AG04450 (cell line): Measurements from ENCODE around the gene ABCD1. TPM values are rescaled to one million over a fixed set of nuclear protein-coding genes. Genes with fewer than 3 reads are reported as not detected.

ENCODE experiments used
- CTCF ChIA-PET: fragments of 300-600, 350-600 bp; formaldehyde crosslinking; extraction: SDS; loops from one replicate; lab custom pipeline; 2022; ENCODE audit warnings: antibody characterized with exemption, inconsistent platforms; lab: Charles Lee
- POLR2A ChIA-PET: fragments of 350-600 bp; formaldehyde crosslinking; extraction: SDS; loops from one replicate; lab custom pipeline; 2021; ENCODE audit warnings: antibody characterized with exemption, inconsistent platforms; lab: Yijun Ruan, JAX
- DNase-seq: peaks from one replicate; pipeline ENCODE4 v3.0.0-alpha.2; 2011; ENCODE audit warnings: low read depth, low spot score
- H3K27ac ChIP-seq: one replicate; pipeline ENCODE4 v1.5.1; 2012; ENCODE audit warnings: low read depth, low read length, control low read depth
- H3K27me3 ChIP-seq: one replicate; pipeline ENCODE4 v1.6.0; 2012; ENCODE audit warnings: low read length; ENCODE audit not compliant: control insufficient read depth, insufficient read depth
- H3K4me3 ChIP-seq: 2 replicates; pipeline ENCODE4 v1.5.1; 2011; ENCODE audit warnings: mild to moderate bottlenecking, low read depth, low read length, control low read depth
- H3K9me3 ChIP-seq: 2 replicates; pipeline ENCODE4 v1.5.1; 2012; ENCODE audit warnings: low read length; ENCODE audit not compliant: control insufficient read depth, insufficient read depth
- polyA plus RNA-seq: library from polyadenylated mRNA; depleted of rRNA; stranded (reverse); fragments of >200 nt; gene quantifications from 2 replicates; pipeline ENCODE4 v1.2.3, GENCODE V29; 2011
- TF ChIP-seq, protein P1 (sequence below): IDR thresholded peaks from 2 replicates; pipeline ENCODE4 v1.5.1; 2011; ENCODE audit warnings: low read depth, low read length, control low read depth, inconsistent platforms

The ABCD1 gene
- polyA plus RNA-seq, 1 experiment = 4.2 TPM

DNA sequence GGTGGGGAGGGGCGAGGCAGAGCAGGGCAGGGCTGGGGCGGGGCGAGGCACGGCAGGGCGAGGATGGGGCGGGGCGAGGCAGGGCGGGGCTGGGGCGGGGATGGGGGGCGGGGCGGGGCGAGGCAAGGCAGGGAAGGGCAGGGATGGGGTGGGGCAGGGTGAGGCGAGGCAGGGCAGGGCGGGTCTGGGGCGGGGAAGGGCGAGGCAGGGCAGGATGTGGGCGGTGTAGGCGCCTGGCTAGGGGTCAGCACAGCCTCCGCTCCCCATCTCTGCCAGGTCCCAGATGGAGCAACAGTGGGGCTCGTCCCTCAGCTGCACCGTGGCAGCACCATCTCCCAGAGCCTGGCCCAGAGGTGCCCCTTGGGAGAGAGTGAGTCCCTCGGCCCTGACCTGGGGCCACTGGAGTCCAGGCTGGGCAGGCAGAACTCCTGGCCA lies 52.0 kb downstream of the ABCD1 start:
- Histone ChIP-seq H3K9me3 (no peaks in the 10 kb centered on the region), H3K4me3 (no peak overlapping the region), H3K27ac (no peak overlapping the region), H3K27me3 (no peaks in the 10 kb centered on the region)
- POLR2A ChIA-PET = no interaction called here
- TF ChIP-seq, protein P1, sequence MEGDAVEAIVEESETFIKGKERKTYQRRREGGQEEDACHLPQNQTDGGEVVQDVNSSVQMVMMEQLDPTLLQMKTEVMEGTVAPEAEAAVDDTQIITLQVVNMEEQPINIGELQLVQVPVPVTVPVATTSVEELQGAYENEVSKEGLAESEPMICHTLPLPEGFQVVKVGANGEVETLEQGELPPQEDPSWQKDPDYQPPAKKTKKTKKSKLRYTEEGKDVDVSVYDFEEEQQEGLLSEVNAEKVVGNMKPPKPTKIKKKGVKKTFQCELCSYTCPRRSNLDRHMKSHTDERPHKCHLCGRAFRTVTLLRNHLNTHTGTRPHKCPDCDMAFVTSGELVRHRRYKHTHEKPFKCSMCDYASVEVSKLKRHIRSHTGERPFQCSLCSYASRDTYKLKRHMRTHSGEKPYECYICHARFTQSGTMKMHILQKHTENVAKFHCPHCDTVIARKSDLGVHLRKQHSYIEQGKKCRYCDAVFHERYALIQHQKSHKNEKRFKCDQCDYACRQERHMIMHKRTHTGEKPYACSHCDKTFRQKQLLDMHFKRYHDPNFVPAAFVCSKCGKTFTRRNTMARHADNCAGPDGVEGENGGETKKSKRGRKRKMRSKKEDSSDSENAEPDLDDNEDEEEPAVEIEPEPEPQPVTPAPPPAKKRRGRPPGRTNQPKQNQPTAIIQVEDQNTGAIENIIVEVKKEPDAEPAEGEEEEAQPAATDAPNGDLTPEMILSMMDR = no peak
- CTCF ChIA-PET = no interaction called here
- no peak for DNase-seq

DNA sequence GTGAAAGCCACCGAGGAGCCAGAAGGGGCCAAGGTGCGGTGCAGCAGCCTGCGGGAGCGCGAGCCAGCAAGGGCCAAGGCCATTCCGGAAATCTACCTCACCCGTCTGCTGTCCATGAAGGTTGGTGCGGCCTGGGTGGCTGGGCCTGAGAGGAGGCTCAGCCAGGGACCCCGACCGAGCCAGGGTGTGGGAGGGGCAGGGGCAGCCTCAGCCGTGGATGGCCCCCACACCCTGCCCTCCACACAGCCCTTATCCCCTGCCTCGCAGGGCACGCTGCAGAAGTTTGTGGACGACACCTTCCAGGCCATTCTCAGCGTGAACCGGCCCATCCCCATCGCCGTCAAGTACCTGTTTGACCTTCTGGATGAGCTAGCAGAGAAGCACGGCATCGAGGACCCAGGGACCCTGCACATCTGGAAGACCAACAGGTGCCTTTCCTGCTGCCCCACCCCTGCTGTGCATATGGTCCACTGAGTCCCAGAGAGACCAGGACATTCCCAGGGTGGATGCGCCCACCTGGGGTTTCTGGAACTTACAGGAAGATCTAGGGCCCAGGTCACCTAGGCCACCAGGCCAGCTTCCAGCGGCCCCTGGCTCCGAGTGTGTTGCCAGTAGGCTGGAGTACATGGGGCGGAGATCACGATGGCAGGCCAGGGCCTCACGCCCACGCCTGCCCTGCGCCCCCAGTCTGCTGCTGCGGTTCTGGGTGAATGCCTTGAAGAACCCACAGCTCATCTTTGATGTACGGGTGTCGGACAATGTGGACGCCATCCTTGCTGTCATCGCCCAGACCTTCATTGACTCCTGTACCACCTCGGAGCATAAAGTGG lies 52.8 kb downstream of the ABCD1 start:
- no peak overlapping the region for H3K27ac ChIP-seq
- no peaks in the 10 kb centered on the region for H3K27me3 ChIP-seq
- ChIA-PET POLR2A (no interaction called here), CTCF (no interaction called here)
- no peaks in the 10 kb centered on the region for H3K9me3 ChIP-seq
- no peak for DNase-seq
- no peak overlapping the region for H3K4me3 ChIP-seq
- TF ChIP-seq, protein P1 = no peak

DNA sequence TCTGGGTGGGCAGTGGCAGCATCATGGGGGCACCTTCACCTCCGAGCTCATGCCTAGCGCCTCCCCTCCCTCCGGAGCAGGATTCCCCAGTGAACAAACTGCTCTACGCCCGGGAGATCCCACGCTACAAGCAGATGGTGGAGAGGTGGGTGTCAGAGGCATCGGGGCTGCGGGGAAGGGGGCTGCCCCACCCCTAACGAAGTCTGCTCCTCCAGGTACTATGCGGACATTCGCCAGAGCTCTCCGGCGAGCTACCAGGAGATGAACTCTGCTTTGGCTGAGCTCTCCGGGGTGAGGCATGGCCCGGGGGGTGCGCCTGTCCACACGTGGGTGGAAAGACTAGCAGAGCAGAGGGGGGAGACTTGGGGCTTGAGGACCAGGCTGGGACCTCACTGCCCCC lies 53.5 kb downstream of the ABCD1 start:
- Histone ChIP-seq H3K27ac (no peak overlapping the region), H3K27me3 (no peaks in the 10 kb centered on the region), H3K4me3 (no peak overlapping the region), H3K9me3 (no peaks in the 10 kb centered on the region)
- DNase-seq = no peak
- POLR2A ChIA-PET = no interaction called here
- TF ChIP-seq, protein P1 = no peak
- CTCF ChIA-PET = no interaction called here

DNA sequence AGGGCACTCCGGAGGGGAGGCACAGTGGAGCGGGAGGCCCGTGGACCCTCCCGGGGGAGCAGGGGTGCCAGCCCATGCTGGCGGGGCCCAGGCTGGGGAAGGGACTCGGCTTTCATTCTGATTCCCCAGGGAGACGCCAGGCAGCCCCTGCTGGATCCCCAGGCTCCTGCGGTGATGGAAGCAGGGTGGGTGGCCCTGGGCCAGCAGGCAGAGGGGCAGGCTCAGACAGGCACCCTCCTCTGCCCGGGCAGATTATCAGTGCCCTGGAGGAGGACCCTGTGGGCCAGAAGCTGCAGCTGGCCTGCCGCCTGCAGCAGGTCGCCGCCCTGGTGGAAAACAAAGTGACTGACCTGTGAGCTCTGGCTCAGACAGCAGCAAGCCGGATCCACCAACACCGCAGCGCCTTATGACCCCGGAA lies 54.0 kb downstream of the ABCD1 start:
- Histone ChIP-seq H3K27me3 (no peaks in the 10 kb centered on the region), H3K4me3 (no peak overlapping the region), H3K9me3 (no peaks in the 10 kb centered on the region), H3K27ac (no peak overlapping the region)
- DNase-seq = no peak
- TF ChIP-seq, protein P1 = no peak
- ChIA-PET CTCF (no interaction called here), POLR2A (no interaction called here)

DNA sequence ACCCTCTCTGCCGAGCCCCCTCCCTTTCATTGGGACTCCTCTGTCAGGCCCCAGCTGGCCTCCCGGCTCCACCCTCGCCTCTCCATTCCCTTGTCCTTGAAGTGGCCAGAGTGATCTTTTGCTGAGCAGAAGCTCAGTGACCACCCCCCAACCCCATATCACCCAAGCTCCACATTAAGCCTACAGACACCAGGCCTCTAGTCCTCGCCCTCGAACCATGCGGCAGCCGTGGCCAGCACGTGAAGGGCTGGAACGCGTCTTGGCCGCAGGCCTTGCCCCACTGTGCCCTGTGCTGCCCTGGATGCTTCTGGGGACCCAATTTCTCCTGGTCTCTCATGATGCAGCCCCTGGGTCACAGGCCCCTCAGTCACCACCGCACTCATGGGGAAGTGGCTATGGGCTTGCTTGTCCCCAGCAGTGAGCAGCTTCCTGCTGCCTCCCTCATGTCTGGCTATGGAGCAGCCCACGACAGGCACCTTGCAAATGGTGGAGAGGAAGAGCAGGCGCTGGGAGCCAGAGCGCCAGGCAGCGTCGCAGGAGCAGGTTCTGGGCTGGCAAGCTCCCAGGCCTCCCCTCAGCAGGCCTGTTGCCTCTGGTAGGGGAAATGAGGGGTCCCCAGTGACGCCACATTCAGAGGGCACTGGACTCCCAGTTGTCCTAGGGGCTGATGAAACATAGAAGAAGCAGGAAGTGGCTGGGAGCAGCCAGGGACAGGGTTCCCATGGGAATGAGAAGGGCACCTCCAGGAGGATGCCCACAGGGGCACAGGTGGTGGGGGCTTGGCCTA lies 55.4 kb downstream of the ABCD1 start:
- ChIA-PET POLR2A (interaction anchor here (1.7 kb wide), 1 partner anchor 14 kb away, joined by 4 read pairs; the partner anchor contains the start of genes IDH3G and SSR4), CTCF (no interaction called here)
- Histone ChIP-seq H3K27ac (no peak overlapping the region), H3K9me3 (no peaks in the 10 kb centered on the region), H3K4me3 (no peak overlapping the region), H3K27me3 (no peaks in the 10 kb centered on the region)
- DNase-seq = no peak
- TF ChIP-seq, protein P1 = no peak
